HepG2 (cell line): ENCODE results near the gene LARP1. TPM values are rescaled to one million over a fixed set of nuclear protein-coding genes. Genes with fewer than 3 reads are reported as not detected.

Experiments used
- BCL6 ChIP-seq: IDR thresholded peaks from 2 replicates; pipeline ENCODE4 v1.6.1; 2016; ENCODE audit warnings: missing genetic modification reagents, missing compliant biosample characterization
- CCDC6 ChIP-seq: sonication (generic); formaldehyde crosslinking; IDR thresholded peaks from 2 replicates; pipeline ENCODE4 v1.8.1; 2022; ENCODE audit warnings: mild to moderate bottlenecking, missing genetic modification reagents, moderate library complexity
- CEBPG ChIP-seq: IDR thresholded peaks from 2 replicates; pipeline ENCODE4 v1.6.1; 2016
- ETV5 ChIP-seq: IDR thresholded peaks from 2 replicates; pipeline ENCODE4 v1.6.1; 2018; ENCODE audit warnings: missing biosample characterization, missing genetic modification reagents, inconsistent platforms, borderline replicate concordance
- HNRNPUL1 ChIP-seq: fragments of 200-400 bp; formaldehyde crosslinking; IDR thresholded peaks from 2 replicates; pipeline ENCODE4 v1.6.1; 2017; ENCODE audit warnings: low read depth, mild to moderate bottlenecking, low read length, moderate library complexity
- REPIN1 ChIP-seq: sonication (generic); formaldehyde crosslinking; IDR thresholded peaks from 2 replicates; pipeline ENCODE4 v1.8.0; 2022; ENCODE audit warnings: missing genetic modification reagents, low read depth, mild to moderate bottlenecking, borderline replicate concordance
- SIX1 ChIP-seq: sonication (generic); formaldehyde crosslinking; IDR thresholded peaks from 2 replicates; pipeline ENCODE4 v1.4.0; 2020; ENCODE audit warnings: missing genetic modification reagents, borderline replicate concordance
- SRSF4 ChIP-seq: fragments of 200-400 bp; formaldehyde crosslinking; IDR thresholded peaks from one replicate; pipeline ENCODE4 v1.6.1; 2018; ENCODE audit warnings: mild to moderate bottlenecking, low read depth, low read length, moderate library complexity; ENCODE audit not compliant: poor library complexity, severe bottlenecking
- ZFYVE20 ChIP-seq: sonication (generic); formaldehyde crosslinking; IDR thresholded peaks from 2 replicates; pipeline ENCODE4 v1.8.0; 2023; ENCODE audit warnings: low read depth, mild to moderate bottlenecking, moderate library complexity, missing genetic modification reagents, borderline replicate concordance
- ZKSCAN1 ChIP-seq: fragments of 150-350 bp; IDR thresholded peaks from 2 replicates; pipeline ENCODE4 v1.6.1; 2014; ENCODE audit warnings: low read length
- ZNF207 ChIP-seq: fragments of 450-650 bp; IDR thresholded peaks from 2 replicates; pipeline ENCODE4 v1.6.1; 2016; ENCODE audit warnings: antibody characterized with exemption, borderline replicate concordance
- ZNF33A ChIP-seq: sonication (generic); formaldehyde crosslinking; IDR thresholded peaks from 2 replicates; pipeline ENCODE4 v1.5.1; 2020; ENCODE audit warnings: missing genetic modification reagents, mild to moderate bottlenecking, moderate library complexity, borderline replicate concordance
- ZNF530 ChIP-seq: sonication (generic); formaldehyde crosslinking; IDR thresholded peaks from 2 replicates; pipeline ENCODE4 v1.5.0; 2020; ENCODE audit warnings: low read depth, mild to moderate bottlenecking, missing genetic modification reagents
- ZNF652 ChIP-seq: IDR thresholded peaks from 2 replicates; pipeline ENCODE4 v1.6.1; 2016; ENCODE audit warnings: low read depth, borderline replicate concordance
- ZNF841 ChIP-seq: sonication (generic); formaldehyde crosslinking; IDR thresholded peaks from 2 replicates; pipeline ENCODE4 v1.8.1; 2023; ENCODE audit warnings: missing genetic modification reagents, borderline replicate concordance
- polyA plus RNA-seq, 8 experiments: library from polyadenylated mRNA; depleted of rRNA in 3 of 8; stranded (reverse) in 7 of 8; unstranded in 1 of 8; fragments of >200 nt; fragmentation: Illumina TruSeq in 4 of 8; extraction: Trizol in 4 of 8; gene quantifications; 2 replicates each; pipeline versions ENCODE4 v1.2.1 to v1.2.3, GENCODE V29; 2011 to 2016; ENCODE audit warnings: low read depth in 4 of 8, missing spikeins in 1 of 8, mixed read lengths in 1 of 8; ENCODE audit not compliant: insufficient read depth in 1 of 8
- total RNA-seq, 5 experiments: library from RNA; depleted of rRNA; stranded (reverse); fragments of >200 nt; fragmentation: Illumina TruSeq; extraction: Trizol; gene quantifications; 2 replicates each; pipeline ENCODE4 v1.2.3, GENCODE V29; 2016; ENCODE audit warnings: low read depth in 1 of 5
- TF ChIP-seq, protein P1 (sequence below): IDR thresholded peaks from 2 replicates; pipeline ENCODE4 v1.6.1; 2016; ENCODE audit warnings: missing compliant biosample characterization, missing genetic modification reagents, borderline replicate concordance
- TF ChIP-seq, protein P2 (sequence below): sonication (generic); formaldehyde crosslinking; IDR thresholded peaks from 2 replicates; pipeline ENCODE4 v1.4.0; 2020; ENCODE audit warnings: missing genetic modification reagents
- TF ChIP-seq, protein P3 (sequence below): sonication (generic); formaldehyde crosslinking; IDR thresholded peaks from 2 replicates; pipeline ENCODE4 v1.4.0; 2020; ENCODE audit warnings: missing genetic modification reagents, borderline replicate concordance
- TF ChIP-seq, protein P4 (sequence below): sonication (generic); formaldehyde crosslinking; IDR thresholded peaks from 2 replicates; pipeline ENCODE4 v1.8.1; 2023; ENCODE audit warnings: missing genetic modification reagents, inconsistent platforms, borderline replicate concordance
- TF ChIP-seq, protein P5 (sequence below): sonication (generic); formaldehyde crosslinking; IDR thresholded peaks from 2 replicates; pipeline ENCODE4 v1.8.0; 2023; ENCODE audit warnings: mild to moderate bottlenecking, missing genetic modification reagents

Gene LARP1
- total and polyA plus RNA-seq, 2 of the 13 experiments (the other 11 are each of a cell fraction or from before 2014, with no cell fraction given) = 45.2 to 61.4 TPM

DNA sequence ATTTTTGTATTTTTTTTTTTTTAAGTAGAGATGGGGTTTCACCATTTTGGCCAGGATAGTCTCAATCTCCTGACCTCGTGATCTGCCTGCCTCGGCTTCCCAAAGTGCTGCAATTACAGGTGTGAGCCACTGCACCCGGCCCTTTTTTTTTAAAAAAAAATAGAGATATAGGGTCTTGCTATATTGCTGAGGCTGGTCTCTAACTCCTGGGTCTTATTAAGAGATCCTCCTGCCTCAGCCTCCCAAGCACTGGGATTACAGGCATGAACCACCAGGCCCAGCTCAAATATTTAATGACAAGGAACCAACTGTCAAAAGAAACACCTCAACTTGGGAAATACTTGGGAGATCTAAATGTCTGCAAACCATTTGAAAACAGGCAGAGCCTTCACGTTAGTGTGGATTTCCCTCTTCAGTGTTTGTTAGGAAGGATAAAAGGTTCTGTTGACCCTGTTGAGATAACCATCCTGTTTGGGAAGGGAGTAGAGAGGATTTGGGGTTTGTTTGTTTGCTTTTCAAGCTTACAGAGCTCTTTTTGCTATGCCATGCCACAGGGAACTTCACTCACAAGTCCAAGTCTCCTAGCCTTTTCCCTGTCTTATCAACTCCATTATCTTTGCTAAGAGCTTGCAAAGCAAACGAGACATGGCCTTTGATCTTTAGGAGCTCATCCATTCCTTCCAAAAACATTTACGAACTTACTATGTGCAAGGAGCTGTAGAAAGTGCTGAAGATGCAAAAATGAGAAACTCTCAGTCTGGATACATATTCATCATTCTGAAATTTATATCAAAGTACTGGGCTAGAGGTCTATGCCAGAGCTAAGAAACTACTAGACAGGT is 87.7 kb downstream of the LARP1 start (continued):
- TF ChIP-seq, protein P1, sequence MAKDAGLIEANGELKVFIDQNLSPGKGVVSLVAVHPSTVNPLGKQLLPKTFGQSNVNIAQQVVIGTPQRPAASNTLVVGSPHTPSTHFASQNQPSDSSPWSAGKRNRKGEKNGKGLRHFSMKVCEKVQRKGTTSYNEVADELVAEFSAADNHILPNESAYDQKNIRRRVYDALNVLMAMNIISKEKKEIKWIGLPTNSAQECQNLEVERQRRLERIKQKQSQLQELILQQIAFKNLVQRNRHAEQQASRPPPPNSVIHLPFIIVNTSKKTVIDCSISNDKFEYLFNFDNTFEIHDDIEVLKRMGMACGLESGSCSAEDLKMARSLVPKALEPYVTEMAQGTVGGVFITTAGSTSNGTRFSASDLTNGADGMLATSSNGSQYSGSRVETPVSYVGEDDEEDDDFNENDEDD (CRISPR knock-in tag) = peak; percentile 47; the same call in 1 of the 2 replicates
- TF ChIP-seq, protein P2, sequence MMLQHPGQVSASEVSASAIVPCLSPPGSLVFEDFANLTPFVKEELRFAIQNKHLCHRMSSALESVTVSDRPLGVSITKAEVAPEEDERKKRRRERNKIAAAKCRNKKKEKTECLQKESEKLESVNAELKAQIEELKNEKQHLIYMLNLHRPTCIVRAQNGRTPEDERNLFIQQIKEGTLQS (CRISPR knock-in tag) = no peak
- no peak for TF ChIP-seq ZNF652 (CRISPR knock-in tag)
- no peak for TF ChIP-seq CCDC6
- no peak for TF ChIP-seq ZNF530 (CRISPR knock-in tag)
- peak; percentile 94 for TF ChIP-seq ETV5 (CRISPR knock-in tag)
- no peak for TF ChIP-seq ZKSCAN1
- TF ChIP-seq, protein P3, sequence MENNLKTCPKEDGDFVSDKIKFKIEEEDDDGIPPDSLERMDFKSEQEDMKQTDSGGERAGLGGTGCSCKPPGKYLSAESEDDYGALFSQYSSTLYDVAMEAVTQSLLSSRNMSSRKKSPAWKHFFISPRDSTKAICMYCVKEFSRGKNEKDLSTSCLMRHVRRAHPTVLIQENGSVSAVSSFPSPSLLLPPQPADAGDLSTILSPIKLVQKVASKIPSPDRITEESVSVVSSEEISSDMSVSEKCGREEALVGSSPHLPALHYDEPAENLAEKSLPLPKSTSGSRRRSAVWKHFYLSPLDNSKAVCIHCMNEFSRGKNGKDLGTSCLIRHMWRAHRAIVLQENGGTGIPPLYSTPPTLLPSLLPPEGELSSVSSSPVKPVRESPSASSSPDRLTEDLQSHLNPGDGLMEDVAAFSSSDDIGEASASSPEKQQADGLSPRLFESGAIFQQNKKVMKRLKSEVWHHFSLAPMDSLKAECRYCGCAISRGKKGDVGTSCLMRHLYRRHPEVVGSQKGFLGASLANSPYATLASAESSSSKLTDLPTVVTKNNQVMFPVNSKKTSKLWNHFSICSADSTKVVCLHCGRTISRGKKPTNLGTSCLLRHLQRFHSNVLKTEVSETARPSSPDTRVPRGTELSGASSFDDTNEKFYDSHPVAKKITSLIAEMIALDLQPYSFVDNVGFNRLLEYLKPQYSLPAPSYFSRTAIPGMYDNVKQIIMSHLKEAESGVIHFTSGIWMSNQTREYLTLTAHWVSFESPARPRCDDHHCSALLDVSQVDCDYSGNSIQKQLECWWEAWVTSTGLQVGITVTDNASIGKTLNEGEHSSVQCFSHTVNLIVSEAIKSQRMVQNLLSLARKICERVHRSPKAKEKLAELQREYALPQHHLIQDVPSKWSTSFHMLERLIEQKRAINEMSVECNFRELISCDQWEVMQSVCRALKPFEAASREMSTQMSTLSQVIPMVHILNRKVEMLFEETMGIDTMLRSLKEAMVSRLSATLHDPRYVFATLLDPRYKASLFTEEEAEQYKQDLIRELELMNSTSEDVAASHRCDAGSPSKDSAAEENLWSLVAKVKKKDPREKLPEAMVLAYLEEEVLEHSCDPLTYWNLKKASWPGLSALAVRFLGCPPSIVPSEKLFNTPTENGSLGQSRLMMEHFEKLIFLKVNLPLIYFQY (CRISPR knock-in tag) = peak; percentile 74; the same call in 1 of the 2 replicates
- peak; percentile 72 for TF ChIP-seq CEBPG
- TF ChIP-seq, protein P4, sequence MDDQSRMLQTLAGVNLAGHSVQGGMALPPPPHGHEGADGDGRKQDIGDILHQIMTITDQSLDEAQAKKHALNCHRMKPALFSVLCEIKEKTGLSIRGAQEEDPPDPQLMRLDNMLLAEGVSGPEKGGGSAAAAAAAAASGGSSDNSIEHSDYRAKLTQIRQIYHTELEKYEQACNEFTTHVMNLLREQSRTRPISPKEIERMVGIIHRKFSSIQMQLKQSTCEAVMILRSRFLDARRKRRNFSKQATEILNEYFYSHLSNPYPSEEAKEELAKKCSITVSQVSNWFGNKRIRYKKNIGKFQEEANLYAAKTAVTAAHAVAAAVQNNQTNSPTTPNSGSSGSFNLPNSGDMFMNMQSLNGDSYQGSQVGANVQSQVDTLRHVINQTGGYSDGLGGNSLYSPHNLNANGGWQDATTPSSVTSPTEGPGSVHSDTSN = no peak
- peak; percentile 77; the same call in 1 of the 2 replicates for TF ChIP-seq SIX1 (CRISPR knock-in tag)
- TF ChIP-seq ZNF33A (CRISPR knock-in tag) = no peak
- TF ChIP-seq BCL6 (CRISPR knock-in tag) = peak; percentile 97
- TF ChIP-seq, protein P5, sequence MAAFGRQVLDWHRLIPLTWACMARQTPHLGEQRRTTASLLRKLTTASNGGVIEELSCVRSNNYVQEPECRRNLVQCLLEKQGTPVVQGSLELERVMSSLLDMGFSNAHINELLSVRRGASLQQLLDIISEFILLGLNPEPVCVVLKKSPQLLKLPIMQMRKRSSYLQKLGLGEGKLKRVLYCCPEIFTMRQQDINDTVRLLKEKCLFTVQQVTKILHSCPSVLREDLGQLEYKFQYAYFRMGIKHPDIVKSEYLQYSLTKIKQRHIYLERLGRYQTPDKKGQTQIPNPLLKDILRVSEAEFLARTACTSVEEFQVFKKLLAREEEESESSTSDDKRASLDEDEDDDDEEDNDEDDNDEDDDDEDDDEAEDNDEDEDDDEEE (CRISPR knock-in tag) = no peak
- TF ChIP-seq HNRNPUL1 = no peak
- no peak for TF ChIP-seq ZFYVE20
- TF ChIP-seq REPIN1 (CRISPR knock-in tag) = no peak
- no peak for TF ChIP-seq ZNF207
- TF ChIP-seq SRSF4 = no peak
- TF ChIP-seq ZNF841 (CRISPR knock-in tag) = no peak
